ENCODE data around the gene KIAA1328. TPM values are rescaled to one million over a fixed set of nuclear protein-coding genes. Genes with fewer than 3 reads are reported as not detected.

The KIAA1328 gene
- total and polyA plus RNA-seq, 9 of the 15 experiments (the other 6 are each of a cell fraction or from before 2014, with no cell fraction given): 4.0 to 8.6 (median 7.4) TPM

GRCh38 chr18:37156330-37156942 is 327.5 kb downstream of the KIAA1328 start (continued):
- TF ChIP-seq ELF1 (tag; IDR thresholded peaks at IDR 0.05) (no peak), ZNF324 (CRISPR knock-in tag; IDR thresholded peaks at IDR 0.05) (no peak), ZNF197 (CRISPR knock-in tag; IDR thresholded peaks at IDR 0.05; ENCODE audit: low read depth) (no peak), MEF2A (IDR thresholded peaks at IDR 0.05; ENCODE audit: control insufficient read depth, low read depth, low read length) (no peak), CCAR2 (IDR thresholded peaks at IDR 0.05; ENCODE audit: low read depth, low read length) (no peak), GTF2B (IDR thresholded peaks at IDR 0.05; ENCODE audit: extremely low read depth, insufficient read length) (no peak), ERF (CRISPR knock-in tag; IDR thresholded peaks at IDR 0.05) (no peak), NELFE (IDR thresholded peaks at IDR 0.05; ENCODE audit: insufficient read depth, insufficient read length) (no peak), CUX1 (CRISPR knock-in tag; IDR thresholded peaks at IDR 0.05) (no peak)

Data from K562 (cell line).